NB4 (cell line): ENCODE data around the gene RICTOR.

Experiments used
- CTCF ChIP-seq: IDR thresholded peaks from one replicate; pipeline ENCODE4 v1.5.1; 2012; ENCODE audit warnings: low read depth, low read length
- TF ChIP-seq, protein P1 (sequence below): IDR thresholded peaks from 2 replicates; pipeline ENCODE4 v1.6.1; 2011; ENCODE audit warnings: low read depth, low read length

DNA sequence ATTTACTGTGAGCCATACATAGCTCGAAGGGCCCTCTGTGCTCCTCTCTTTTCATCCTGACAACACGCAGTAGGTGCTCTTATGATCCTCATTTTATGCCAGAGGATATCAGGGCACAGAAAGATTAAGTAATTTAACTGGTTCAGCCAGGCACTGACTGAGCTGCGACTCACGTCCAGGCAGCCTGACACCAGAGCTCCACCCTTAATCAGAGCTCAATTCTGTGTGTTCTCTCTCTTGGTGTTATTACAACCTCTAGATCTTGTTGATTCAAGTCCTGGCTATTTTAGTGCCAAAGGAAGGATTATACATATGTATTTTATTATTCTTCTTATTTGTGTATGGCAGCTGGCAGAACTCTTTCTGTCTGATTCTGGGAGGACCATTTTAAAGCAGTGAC, 168.7 kb downstream of the RICTOR start:
- no peak for TF ChIP-seq CTCF
- TF ChIP-seq, protein P1, sequence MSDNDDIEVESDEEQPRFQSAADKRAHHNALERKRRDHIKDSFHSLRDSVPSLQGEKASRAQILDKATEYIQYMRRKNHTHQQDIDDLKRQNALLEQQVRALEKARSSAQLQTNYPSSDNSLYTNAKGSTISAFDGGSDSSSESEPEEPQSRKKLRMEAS = no peak
